CD4-positive, alpha-beta T cell (primary cell): ENCODE measurements around the gene CORIN. TPM values are rescaled to one million over a fixed set of nuclear protein-coding genes. Genes with fewer than 3 reads are reported as not detected.

Experiments
- microRNA-seq: library from miRNA; unstranded; fragments of <30 nt; microRNA quantifications from one replicate; pipeline ENCODE4 v1.2.0, GENCODE V29; 2021; ENCODE audit warnings: borderline microRNAs expressed, borderline replicate concordance
- total RNA-seq, 174 experiments: library from RNA in 2 of 174; stranded (reverse) in 2 of 174; gene quantifications; one replicate each; pipeline ENCODE4 v1.2.3 and lab custom pipeline; 2021 to 2026

Gene CORIN
- total RNA-seq, 2 experiments from 2014 or later, result 0.14 TPM; not detected in 1

Small RNA genes within 50 kb of the gene (microRNA-seq; reads per million reads assigned to microRNA genes)
- not detected for gene MIR8053

Other genes starting within 250 kb of the CORIN start
- 1 to 10 TPM; 9.0 to 9.9 TPM for gene NFXL1, start 76.5 kb upstream of the CORIN start, total RNA-seq
- gene CNGA1, start 178.6 kb upstream of the CORIN start, total RNA-seq, result not detected
- gene NIPAL1, start 178.7 kb upstream of the CORIN start, total RNA-seq, result under 1 TPM; 0.45 to 0.85 TPM